ENCODE results near the gene USP31. TPM values are rescaled to one million over a fixed set of nuclear protein-coding genes. Genes with fewer than 3 reads are reported as not detected.

Gene USP31
- total RNA-seq, 1 donor from 2014 or later: 8.7 TPM

DNA sequence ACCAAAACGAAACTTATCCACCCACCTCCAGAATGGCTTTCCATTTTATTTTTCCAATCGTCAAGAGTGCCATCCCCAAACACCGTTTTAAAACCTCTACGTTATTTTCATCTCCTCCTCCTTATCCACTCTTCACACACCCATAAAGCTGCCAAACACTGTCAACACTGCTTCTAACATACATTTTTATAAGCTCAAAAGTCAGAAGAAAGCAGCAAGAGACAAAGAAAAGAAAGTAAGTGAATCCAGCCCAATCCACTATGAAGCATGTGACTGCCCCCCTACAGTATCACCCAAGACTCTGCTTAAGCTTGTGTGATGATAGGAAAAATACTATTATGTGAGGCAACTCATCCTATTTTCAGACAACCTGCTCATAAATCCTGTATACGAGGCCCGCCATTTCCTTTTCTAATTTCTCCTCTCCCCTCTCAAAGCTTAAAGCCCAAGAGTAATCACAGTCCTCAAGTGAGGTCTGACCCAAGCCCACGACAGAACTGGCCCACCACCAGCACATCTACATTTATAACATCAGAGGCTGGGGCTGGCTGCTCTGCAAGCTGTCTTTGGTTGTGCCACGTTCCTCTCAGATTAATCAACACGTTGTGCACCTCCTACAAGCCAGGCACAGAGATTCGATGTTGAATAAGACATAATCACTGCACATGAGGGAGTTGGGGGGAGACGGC, 16.3 kb downstream of the USP31 start:
- Mint-ChIP-seq H3K27ac (ENCODE audit: unreplicated experiment) (peak overlapping the region; percentile 1), H3K4me1 (ENCODE audit: low read depth) (peaks cover 26% of the 10 kb centered on the region), H3K9me3 (ENCODE audit: low read depth) (peaks cover 12% of the 10 kb centered on the region), H3K36me3 (ENCODE audit: low read depth) (no peaks in the 10 kb centered on the region), H3K27me3 (ENCODE audit: low read depth) (no peaks in the 10 kb centered on the region), H3K4me3 (ENCODE audit: unreplicated experiment) (no peak overlapping the region)
- no peak for DNase-seq (ENCODE audit: low spot score)
- TF ChIP-seq CTCF (IDR thresholded peaks at IDR 0.05): no peak

DNA sequence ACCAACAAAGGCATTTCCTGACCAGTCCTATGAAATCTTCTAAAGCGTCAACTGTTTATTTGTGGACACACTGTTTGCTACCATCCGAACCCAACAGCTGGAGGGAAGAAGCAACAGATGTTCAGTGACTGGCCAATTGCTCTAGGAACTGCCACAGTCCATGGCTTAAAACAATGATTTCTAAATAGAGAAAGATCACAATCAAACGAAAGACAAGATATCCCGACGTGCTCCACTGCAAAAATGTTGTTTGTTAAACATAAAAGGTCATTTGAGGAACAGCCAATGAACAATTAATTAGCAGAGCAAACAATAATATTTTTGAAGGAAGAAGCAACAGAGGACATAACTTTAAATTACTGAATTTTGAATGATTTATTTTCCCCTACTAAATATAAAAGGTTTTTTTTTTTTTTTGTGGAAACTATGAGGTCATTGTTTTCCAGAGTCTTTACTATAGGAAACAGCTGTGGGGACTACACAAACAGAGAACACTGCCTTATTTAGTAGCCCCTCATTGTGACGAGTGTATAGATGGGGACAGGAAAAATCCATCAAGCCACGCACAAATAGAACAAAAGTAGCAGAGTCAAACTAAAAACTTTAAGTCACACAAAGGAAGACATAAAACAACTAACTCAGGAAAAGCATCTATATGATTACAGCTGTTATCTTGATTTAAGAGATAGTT, 17.2 kb downstream of the USP31 start:
- no peak overlapping the region for H3K4me3 Mint-ChIP-seq (ENCODE audit: unreplicated experiment)
- DNase-seq (ENCODE audit: low spot score): no peak
- no peaks in the 10 kb centered on the region for H3K27me3 Mint-ChIP-seq (ENCODE audit: low read depth)
- H3K9me3 Mint-ChIP-seq (ENCODE audit: low read depth): peaks cover 7% of the 10 kb centered on the region
- peaks cover 26% of the 10 kb centered on the region for H3K4me1 Mint-ChIP-seq (ENCODE audit: low read depth)
- H3K27ac Mint-ChIP-seq (ENCODE audit: unreplicated experiment): no peak overlapping the region
- no peak for TF ChIP-seq CTCF (IDR thresholded peaks at IDR 0.05)
- no peaks in the 10 kb centered on the region for H3K36me3 Mint-ChIP-seq (ENCODE audit: low read depth)

DNA sequence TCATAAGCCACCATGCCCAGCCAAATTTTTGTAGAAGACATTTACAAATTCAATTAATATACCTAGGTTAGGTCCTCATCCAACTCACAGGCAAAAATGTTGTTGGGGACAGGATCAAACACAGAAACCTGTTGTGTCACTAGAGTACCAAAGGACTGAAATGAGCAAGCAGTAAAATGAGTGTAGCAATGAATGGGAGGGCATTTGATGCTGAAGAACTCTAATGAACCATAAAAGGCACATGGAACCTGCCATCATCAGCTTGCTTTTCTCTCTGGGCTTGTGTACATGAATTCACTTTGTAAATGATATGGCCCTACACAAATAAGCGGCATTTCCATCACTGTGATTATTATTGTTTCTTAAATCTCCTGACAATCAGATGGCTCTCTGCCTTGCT, 17.8 kb downstream of the USP31 start:
- H3K4me1 Mint-ChIP-seq (ENCODE audit: low read depth): peaks cover 26% of the 10 kb centered on the region
- no peaks in the 10 kb centered on the region for H3K36me3 Mint-ChIP-seq (ENCODE audit: low read depth)

GRCh38 chr16:23131036-23131435, 18.2 kb downstream of the USP31 start:
- H3K36me3 Mint-ChIP-seq (ENCODE audit: low read depth): no peaks in the 10 kb centered on the region
- peaks cover 26% of the 10 kb centered on the region for H3K4me1 Mint-ChIP-seq (ENCODE audit: low read depth)
- no peaks in the 10 kb centered on the region for H3K27me3 Mint-ChIP-seq (ENCODE audit: low read depth)
- no peak overlapping the region for H3K27ac Mint-ChIP-seq (ENCODE audit: unreplicated experiment)
- H3K4me3 Mint-ChIP-seq (ENCODE audit: unreplicated experiment): no peak overlapping the region
- H3K9me3 Mint-ChIP-seq (ENCODE audit: low read depth): peaks cover 5% of the 10 kb centered on the region
- DNase-seq (ENCODE audit: low spot score): no peak
- no peak for TF ChIP-seq CTCF (IDR thresholded peaks at IDR 0.05)

More for the DNA sequence above, 17.8 kb downstream of the USP31 start:
- no peaks in the 10 kb centered on the region for H3K27me3 Mint-ChIP-seq (ENCODE audit: low read depth)
- H3K27ac Mint-ChIP-seq (ENCODE audit: unreplicated experiment): no peak overlapping the region
- peaks cover 6% of the 10 kb centered on the region for H3K9me3 Mint-ChIP-seq (ENCODE audit: low read depth)
- no peak overlapping the region for H3K4me3 Mint-ChIP-seq (ENCODE audit: unreplicated experiment)
- TF ChIP-seq CTCF (IDR thresholded peaks at IDR 0.05): no peak
- no peak for DNase-seq (ENCODE audit: low spot score)

- Mint-ChIP-seq H3K27ac (ENCODE audit: unreplicated experiment) (no peak overlapping the region), H3K4me3 (ENCODE audit: unreplicated experiment) (no peak overlapping the region), H3K4me1 (ENCODE audit: low read depth) (peaks cover 35% of the 10 kb centered on the region), H3K27me3 (ENCODE audit: low read depth) (no peaks in the 10 kb centered on the region), H3K36me3 (ENCODE audit: low read depth) (no peaks in the 10 kb centered on the region), H3K9me3 (ENCODE audit: low read depth) (no peaks in the 10 kb centered on the region)
- DNase-seq (ENCODE audit: low spot score): no peak
- TF ChIP-seq CTCF (IDR thresholded peaks at IDR 0.05): no peak
Observed at GRCh38 chr16:23129686-23130085, 19.6 kb downstream of the USP31 start.
